Adrenal gland (tissue), 5 donors: ENCODE results near the gene CALR3.

Source experiments
- POLR2A ChIP-seq, 2 donors: fragments of 450-650 bp; IDR thresholded peaks; one replicate each; pipeline ENCODE4 v1.6.1; 2017; ENCODE audit warnings: antibody characterized with exemption in 2 of 2, mild to moderate bottlenecking in 2 of 2, moderate library complexity in 1 of 2
- TF ChIP-seq, protein P1 (sequence below), 6 experiments: fragments of 450-650 bp in 4 of 6; fragments of 200-600 bp in 2 of 6; sonication (generic) in 1 of 6; IDR thresholded peaks; 1 replicate in 5 of 6; 2 replicates in 1 of 6; pipeline versions ENCODE4 v1.5.1 to v1.8.0; 2016 to 2021; ENCODE audit warnings: antibody characterized with exemption in 6 of 6, mild to moderate bottlenecking in 2 of 6, moderate library complexity in 1 of 6
- donor health status: DM: no; HTN: no; CAD: no.

DNA sequence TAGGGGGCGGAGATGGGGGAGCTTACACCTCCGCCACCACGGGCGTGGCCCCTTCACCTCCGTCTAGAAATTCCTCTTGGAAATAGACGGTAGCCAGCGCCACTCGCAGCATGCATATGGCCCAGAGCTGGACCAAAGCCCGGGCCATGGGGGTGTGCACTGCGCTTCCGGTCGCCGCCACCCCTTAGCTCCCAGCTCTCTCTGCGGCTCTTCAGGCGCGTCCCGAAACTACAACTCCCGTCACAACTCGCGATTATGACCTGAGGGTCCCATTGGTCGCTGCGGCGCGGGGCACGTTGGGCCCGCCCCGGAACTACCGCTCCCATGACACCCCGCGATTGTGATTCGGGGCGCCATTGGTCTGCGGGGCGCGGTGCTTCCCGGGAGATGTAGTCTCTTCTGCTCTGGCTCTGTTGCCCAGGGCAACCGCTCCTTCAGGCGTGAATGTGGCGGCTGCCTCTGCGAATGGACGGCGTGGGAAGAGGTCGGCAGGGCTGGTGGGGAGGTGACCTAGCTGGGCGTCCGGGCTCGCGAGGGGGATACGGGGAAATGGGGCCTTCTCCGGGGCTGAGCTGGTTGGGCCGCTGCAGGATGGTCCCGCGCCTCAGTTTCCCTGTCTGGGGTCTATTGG, at the start of gene CALR3, which contains the start of gene C19orf44:
- TF ChIP-seq, protein P1, sequence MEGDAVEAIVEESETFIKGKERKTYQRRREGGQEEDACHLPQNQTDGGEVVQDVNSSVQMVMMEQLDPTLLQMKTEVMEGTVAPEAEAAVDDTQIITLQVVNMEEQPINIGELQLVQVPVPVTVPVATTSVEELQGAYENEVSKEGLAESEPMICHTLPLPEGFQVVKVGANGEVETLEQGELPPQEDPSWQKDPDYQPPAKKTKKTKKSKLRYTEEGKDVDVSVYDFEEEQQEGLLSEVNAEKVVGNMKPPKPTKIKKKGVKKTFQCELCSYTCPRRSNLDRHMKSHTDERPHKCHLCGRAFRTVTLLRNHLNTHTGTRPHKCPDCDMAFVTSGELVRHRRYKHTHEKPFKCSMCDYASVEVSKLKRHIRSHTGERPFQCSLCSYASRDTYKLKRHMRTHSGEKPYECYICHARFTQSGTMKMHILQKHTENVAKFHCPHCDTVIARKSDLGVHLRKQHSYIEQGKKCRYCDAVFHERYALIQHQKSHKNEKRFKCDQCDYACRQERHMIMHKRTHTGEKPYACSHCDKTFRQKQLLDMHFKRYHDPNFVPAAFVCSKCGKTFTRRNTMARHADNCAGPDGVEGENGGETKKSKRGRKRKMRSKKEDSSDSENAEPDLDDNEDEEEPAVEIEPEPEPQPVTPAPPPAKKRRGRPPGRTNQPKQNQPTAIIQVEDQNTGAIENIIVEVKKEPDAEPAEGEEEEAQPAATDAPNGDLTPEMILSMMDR (IDR thresholded peaks at IDR 0.05) = peak in 4 of 6 experiments; percentile 22 to 38 (median 32)
- TF ChIP-seq POLR2A (IDR thresholded peaks at IDR 0.05) = no peak
